Endometrium (tissue), 2 donors: ENCODE data around the gene TNRC6C.

Experiments used
- FAIRE-seq: peaks from 2 replicates; lab custom pipeline; 2012; peaks lifted over from hg19 to GRCh38; lab: Jason Lieb, UNC
- donor health status: control.
- donor health status: control.

TNRC6C gene

GRCh38 chr17:78013683-78014467, 55.4 kb downstream of the TNRC6C start:
- peak; percentile 51 for FAIRE-seq

GRCh38 chr17:78014646-78015045, 56.1 kb downstream of the TNRC6C start:
- no peak for FAIRE-seq

- FAIRE-seq, result no peak
Measured at GRCh38 chr17:78016852-78017251, 58.3 kb downstream of the TNRC6C start.

- peak; percentile 84 for FAIRE-seq
Measured at GRCh38 chr17:78019367-78019975, 61.0 kb downstream of the TNRC6C start.

- FAIRE-seq, result no peak
Measured at GRCh38 chr17:78019976-78020716, 61.6 kb downstream of the TNRC6C start.

- FAIRE-seq, result no peak
Measured at GRCh38 chr17:78020717-78021108, 62.2 kb downstream of the TNRC6C start.

GRCh38 chr17:78022425-78022824, 63.9 kb downstream of the TNRC6C start:
- no peak for FAIRE-seq

GRCh38 chr17:78023042-78023441, 64.5 kb downstream of the TNRC6C start:
- no peak for FAIRE-seq

GRCh38 chr17:78026381-78026780, 67.9 kb downstream of the TNRC6C start:
- no peak for FAIRE-seq

- FAIRE-seq, result no peak
Measured at GRCh38 chr17:78027121-78027520, 68.6 kb downstream of the TNRC6C start.

- FAIRE-seq, result no peak
Measured at GRCh38 chr17:78029697-78030096, 71.2 kb downstream of the TNRC6C start.

GRCh38 chr17:78031435-78031834, 72.9 kb downstream of the TNRC6C start:
- no peak for FAIRE-seq

- no peak for FAIRE-seq
Measured at GRCh38 chr17:78032166-78032565, 73.7 kb downstream of the TNRC6C start.

- FAIRE-seq, result no peak
Measured at GRCh38 chr17:78034429-78035091, 76.1 kb downstream of the TNRC6C start.

- no peak for FAIRE-seq
Measured at GRCh38 chr17:78037280-78037679, 78.8 kb downstream of the TNRC6C start.

GRCh38 chr17:78038748-78039288, 80.3 kb downstream of the TNRC6C start:
- no peak for FAIRE-seq

GRCh38 chr17:78039581-78039980, 81.1 kb downstream of the TNRC6C start:
- FAIRE-seq, result no peak

GRCh38 chr17:78040440-78041385, 82.2 kb downstream of the TNRC6C start:
- FAIRE-seq, result no peak

GRCh38 chr17:78041386-78042179, 83.1 kb downstream of the TNRC6C start:
- peak; percentile 48 for FAIRE-seq

- no peak for FAIRE-seq
Measured at GRCh38 chr17:78042542-78042941, 84.0 kb downstream of the TNRC6C start.
